Measurements from ENCODE around the gene DTNB.

GRCh38 chr2:25722224-25722623, 48.8 kb upstream of the DTNB start:
- TF ChIP-seq CTCF (conservative IDR thresholded peaks at IDR 0.05; ENCODE audit: low read depth, low read length), result no peak
- TF ChIP-seq RFX5 (IDR thresholded peaks at IDR 0.05; ENCODE audit: low read depth, low read length), result no peak
- TF ChIP-seq POLR2A (IDR thresholded peaks at IDR 0.05; ENCODE audit: low read depth, low read length), result no peak
- TF ChIP-seq NFE2L2 (IDR thresholded peaks at IDR 0.05; ENCODE audit: low read depth, low read length), result no peak
- no peak for TF ChIP-seq MAFK (IDR thresholded peaks at IDR 0.05; ENCODE audit: low read depth, low read length)
- no peak for TF ChIP-seq CEBPB (IDR thresholded peaks at IDR 0.05; ENCODE audit: low read depth, low read length)
- TF ChIP-seq FOS (IDR thresholded peaks at IDR 0.05; ENCODE audit: low read depth, low read length), result no peak
- no peak for TF ChIP-seq MAZ (IDR thresholded peaks at IDR 0.05; ENCODE audit: borderline replicate concordance, low read depth, low read length)
- no peak for TF ChIP-seq ELK1 (IDR thresholded peaks at IDR 0.05; ENCODE audit: borderline replicate concordance, low read depth, low read length)
- no peak for TF ChIP-seq SMC3 (IDR thresholded peaks at IDR 0.05; ENCODE audit: low read depth, low read length)
- TF ChIP-seq RAD21 (IDR thresholded peaks at IDR 0.05; ENCODE audit: low read length), result no peak
- TF ChIP-seq MXI1 (IDR thresholded peaks at IDR 0.05; ENCODE audit: borderline replicate concordance, low read depth, low read length), result no peak
